Cardiac muscle cell (in vitro differentiated cells and primary cell): ENCODE measurements around the gene CHRNA7. TPM values are rescaled to one million over a fixed set of nuclear protein-coding genes. Genes with fewer than 3 reads are reported as not detected.
"Not testable (repeated sequence)": the region's sequence is repeated elsewhere in the genome, so short reads cannot be mapped to it uniquely, and the experiment has no call there.

ENCODE experiments used
- DNase-seq, 2 donors: peaks; one replicate each; pipeline versions ENCODE4 v3.0.0 to v3.0.0-alpha.2; 2010 to 2017; ENCODE audit warnings: low read depth in 1 of 2, low spot score in 1 of 2
- H3K27ac ChIP-seq: fragments of 200-600 bp; sonication (generic); 2 replicates; pipeline ENCODE4 v1.5.1; 2016
- H3K27me3 ChIP-seq: fragments of 200-600 bp; sonication (generic); 2 replicates; pipeline ENCODE4 v1.6.0; 2016; ENCODE audit warnings: control low read depth
- H3K36me3 ChIP-seq: fragments of 200-600 bp; sonication (generic); 2 replicates; pipeline ENCODE4 v1.5.1; 2016; ENCODE audit warnings: control low read depth
- H3K4me1 ChIP-seq: fragments of 200-600 bp; sonication (generic); 2 replicates; pipeline ENCODE4 v1.8.1; 2017; ENCODE audit warnings: low read depth, mild to moderate bottlenecking, mixed run types
- H3K4me3 ChIP-seq: fragments of 200-600 bp; sonication (generic); 2 replicates; pipeline ENCODE4 v1.5.1; 2016; ENCODE audit warnings: mild to moderate bottlenecking
- H3K9me3 ChIP-seq: fragments of 200-600 bp; sonication (generic); 2 replicates; pipeline ENCODE4 v1.5.1; 2017; ENCODE audit warnings: low read depth, mild to moderate bottlenecking, control low read depth
- polyA plus RNA-seq: library from polyadenylated mRNA; unstranded; fragments of >200 nt; fragmentation: Nextera tagmentation; extraction: Ambion mirVana; gene quantifications from 2 replicates; pipeline ENCODE4 v1.2.1, GENCODE V29; 2016
- total RNA-seq: library from RNA; depleted of rRNA; stranded (reverse); fragments of >200 nt; gene quantifications from 2 replicates; pipeline ENCODE4 v1.2.3, GENCODE V29; 2016
- TF ChIP-seq, protein P1 (sequence below): IDR thresholded peaks from 2 replicates; pipeline ENCODE4 v1.5.1; 2012; ENCODE audit warnings: low read depth, mild to moderate bottlenecking, low read length

The CHRNA7 gene
- total and polyA plus RNA-seq, 2 experiments from 2014 or later, result 4.1 to 7.7 TPM

DNA sequence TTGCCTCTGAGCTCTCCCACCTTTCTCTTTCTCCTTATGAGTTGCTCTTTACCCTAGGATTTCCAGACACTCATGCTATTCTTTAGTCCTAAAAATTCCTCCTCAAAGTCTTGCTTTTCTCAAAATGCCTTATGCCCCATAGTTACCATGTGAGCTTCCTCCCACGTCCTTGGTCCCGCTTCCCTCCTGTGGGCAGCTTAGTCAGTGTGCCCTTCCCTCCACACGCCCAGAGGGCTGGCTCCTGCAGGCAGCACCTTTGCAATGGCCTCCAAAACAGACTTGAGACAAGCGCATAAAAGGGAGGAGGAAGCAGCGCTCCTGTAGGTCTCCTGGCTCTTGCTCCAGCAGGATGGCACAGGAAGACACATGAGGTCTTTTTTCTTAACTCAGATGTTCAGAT, 168.6 kb downstream of the CHRNA7 start:
- H3K27ac ChIP-seq, H3K36me3 ChIP-seq, DNase-seq, H3K27me3 ChIP-seq, H3K9me3 ChIP-seq, H3K4me3 ChIP-seq, H3K4me1 ChIP-seq: not testable (repeated sequence)

DNA sequence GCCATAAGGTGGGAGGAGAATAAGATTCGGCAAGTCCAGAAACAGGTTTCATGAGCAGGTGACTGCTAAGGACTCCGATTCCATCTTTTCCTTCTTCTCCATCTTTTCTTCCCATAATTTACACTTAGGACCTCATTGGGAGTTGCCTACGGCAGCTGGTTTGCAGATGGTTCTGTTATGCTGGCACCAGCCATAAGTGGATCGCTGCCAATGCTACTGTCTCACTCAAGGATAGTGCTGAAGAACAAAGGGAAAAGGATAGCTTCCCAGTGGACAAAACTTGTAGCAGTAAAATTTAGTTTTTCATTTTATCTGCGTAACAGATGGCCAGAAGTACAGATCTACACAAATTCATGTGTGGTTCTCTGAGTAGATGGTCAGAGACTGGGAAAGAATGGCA, 178.8 kb downstream of the CHRNA7 start:
- not testable (repeated sequence) for H3K27me3 ChIP-seq, H3K9me3 ChIP-seq, H3K36me3 ChIP-seq, H3K4me1 ChIP-seq, H3K27ac ChIP-seq, DNase-seq, H3K4me3 ChIP-seq

DNA sequence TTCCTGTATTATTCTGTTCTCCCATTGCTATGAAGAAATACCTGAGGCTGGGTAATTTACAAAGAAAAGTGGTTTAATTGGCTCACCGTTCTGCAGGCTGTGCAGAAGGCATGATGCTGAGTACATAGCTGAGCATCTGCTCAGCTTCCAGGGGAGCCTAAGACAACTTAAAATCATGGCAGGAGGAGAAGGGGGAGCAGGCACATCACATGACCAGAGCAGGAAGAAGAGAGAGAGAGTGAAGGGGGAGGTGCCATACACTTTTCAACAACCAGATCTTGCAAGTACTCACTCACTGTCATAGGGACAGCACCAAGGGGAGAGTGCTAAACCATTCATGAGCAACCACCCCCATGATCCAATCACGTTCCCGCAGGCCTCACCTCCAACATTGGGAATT, 188.4 kb downstream of the CHRNA7 start:
- Histone ChIP-seq H3K4me3 (no peak overlapping the region), H3K27ac (no peak overlapping the region)

More for the DNA sequence above, 188.4 kb downstream of the CHRNA7 start:
- no peaks in the 10 kb centered on the region for H3K27me3 ChIP-seq
- no peaks in the 10 kb centered on the region for H3K36me3 ChIP-seq
- TF ChIP-seq, protein P1, sequence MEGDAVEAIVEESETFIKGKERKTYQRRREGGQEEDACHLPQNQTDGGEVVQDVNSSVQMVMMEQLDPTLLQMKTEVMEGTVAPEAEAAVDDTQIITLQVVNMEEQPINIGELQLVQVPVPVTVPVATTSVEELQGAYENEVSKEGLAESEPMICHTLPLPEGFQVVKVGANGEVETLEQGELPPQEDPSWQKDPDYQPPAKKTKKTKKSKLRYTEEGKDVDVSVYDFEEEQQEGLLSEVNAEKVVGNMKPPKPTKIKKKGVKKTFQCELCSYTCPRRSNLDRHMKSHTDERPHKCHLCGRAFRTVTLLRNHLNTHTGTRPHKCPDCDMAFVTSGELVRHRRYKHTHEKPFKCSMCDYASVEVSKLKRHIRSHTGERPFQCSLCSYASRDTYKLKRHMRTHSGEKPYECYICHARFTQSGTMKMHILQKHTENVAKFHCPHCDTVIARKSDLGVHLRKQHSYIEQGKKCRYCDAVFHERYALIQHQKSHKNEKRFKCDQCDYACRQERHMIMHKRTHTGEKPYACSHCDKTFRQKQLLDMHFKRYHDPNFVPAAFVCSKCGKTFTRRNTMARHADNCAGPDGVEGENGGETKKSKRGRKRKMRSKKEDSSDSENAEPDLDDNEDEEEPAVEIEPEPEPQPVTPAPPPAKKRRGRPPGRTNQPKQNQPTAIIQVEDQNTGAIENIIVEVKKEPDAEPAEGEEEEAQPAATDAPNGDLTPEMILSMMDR, result no peak
- H3K4me1 ChIP-seq, result no peaks in the 10 kb centered on the region
- no peak for DNase-seq
- no peaks in the 10 kb centered on the region for H3K9me3 ChIP-seq

Other genes starting within 250 kb of the CHRNA7 start
- 2.8 and 3.0 TPM in 2 replicates for gene OTUD7A, start 159.8 kb upstream of the CHRNA7 start, total RNA-seq
- gene OTUD7A, start 159.8 kb upstream of the CHRNA7 start, polyA plus RNA-seq, result 1.1 and 1.7 TPM in 2 replicates